Pericardium fibroblast (primary cell): ENCODE measurements around the gene PBX1. TPM values are rescaled to one million over a fixed set of nuclear protein-coding genes. Genes with fewer than 3 reads are reported as not detected.

Experiments used
- total RNA-seq: library from RNA; depleted of rRNA; stranded (reverse); fragments of >200 nt; gene quantifications from 2 replicates; pipeline ENCODE4 v1.2.3, GENCODE V29; 2015

The PBX1 gene
- total RNA-seq = 28.8 and 29.2 TPM in 2 replicates

DNA sequence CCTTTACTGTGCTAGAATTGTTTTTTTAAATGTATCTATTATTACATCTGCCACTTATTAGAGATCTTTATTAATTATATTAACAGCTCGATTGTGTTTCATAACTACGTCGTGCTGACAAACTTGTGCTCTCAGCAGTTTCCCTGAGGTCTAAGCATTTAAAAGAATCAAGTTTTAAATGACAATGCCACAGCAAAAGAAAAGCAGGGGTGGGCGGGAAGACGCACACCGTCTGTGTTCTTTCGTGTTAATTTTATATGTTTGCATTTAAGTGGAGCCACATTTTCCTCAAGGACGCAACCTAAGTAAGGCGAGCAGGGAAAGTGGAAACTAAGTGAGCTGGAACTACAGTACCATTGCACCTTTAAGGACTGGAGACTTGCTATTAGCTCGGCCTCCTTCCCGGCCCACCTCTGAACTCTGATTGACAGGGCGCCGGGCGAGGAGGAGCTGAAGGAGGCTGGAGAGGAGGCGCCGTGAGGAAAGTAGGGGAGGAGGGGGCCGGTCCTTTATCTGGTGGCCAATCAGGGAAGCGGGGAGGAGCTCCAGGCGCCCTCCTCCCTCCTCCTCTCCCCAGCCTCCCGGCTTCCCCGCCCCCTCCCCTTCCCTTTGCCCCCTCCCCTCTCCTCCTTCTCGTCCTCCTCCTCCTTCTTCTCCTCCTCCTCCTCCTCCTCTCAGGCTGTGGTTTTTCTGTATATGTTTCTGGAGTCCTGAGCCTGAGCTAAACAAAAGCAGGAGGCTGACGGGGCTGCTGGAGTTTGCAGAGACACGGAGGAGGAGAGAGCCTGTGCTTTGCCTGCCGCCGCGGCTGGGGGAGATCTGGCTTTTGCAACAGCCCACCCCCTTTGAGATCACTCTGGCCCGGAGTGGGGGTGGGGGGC lies at the start of gene PBX1:
PBX1 (plus strand) TSS at position 724 of the 881 bp plus-strand sequence.

